Kidney epithelial cell (primary cell): ENCODE measurements around the gene PRKAR1B. TPM values are rescaled to one million over a fixed set of nuclear protein-coding genes. Genes with fewer than 3 reads are reported as not detected.
"Not testable (repeated sequence)": the region's sequence is repeated elsewhere in the genome, so short reads cannot be mapped to it uniquely, and the experiment has no call there.

Experiments used
- DNase-seq: peaks from one replicate; pipeline ENCODE4 v3.0.0-alpha.2; 2010; ENCODE audit warnings: low read depth
- H3K27me3 ChIP-seq: 2 replicates; pipeline ENCODE4 v1.6.0; 2011; ENCODE audit warnings: low read length; ENCODE audit not compliant: control insufficient read depth, insufficient read depth
- H3K36me3 ChIP-seq: 2 replicates; pipeline ENCODE4 v1.5.1; 2011; ENCODE audit warnings: low read length; ENCODE audit not compliant: control insufficient read depth, insufficient read depth
- H3K4me3 ChIP-seq: 2 replicates; pipeline ENCODE4 v1.5.1; 2011; ENCODE audit warnings: low read depth, mild to moderate bottlenecking, control low read depth, low read length
- CTCF ChIP-seq: IDR thresholded peaks from 2 replicates; pipeline ENCODE4 v1.5.1; 2011; ENCODE audit warnings: mild to moderate bottlenecking, moderate library complexity, low read length, control low read depth, inconsistent platforms; ENCODE audit not compliant: insufficient read depth, poor library complexity, severe bottlenecking
- total RNA-seq: library from RNA; depleted of rRNA; stranded (reverse); fragments of >200 nt; gene quantifications from 2 replicates; pipeline ENCODE4 v1.2.3, GENCODE V29; 2015

PRKAR1B gene
- total RNA-seq, 1 donor from 2014 or later, result 23.8 TPM

- no peaks in the 10 kb centered on the region for H3K27me3 ChIP-seq
- no peak overlapping the region for H3K4me3 ChIP-seq
- TF ChIP-seq CTCF, result no peak
- no peaks in the 10 kb centered on the region for H3K36me3 ChIP-seq
- DNase-seq, result no peak
These were observed 113.5 kb downstream of the PRKAR1B start for GRCh38 chr7:613442-614140.

GRCh38 chr7:611837-612236 lies 115.2 kb downstream of the PRKAR1B start:
- not testable (repeated sequence) for H3K27me3 ChIP-seq, H3K4me3 ChIP-seq, H3K36me3 ChIP-seq, DNase-seq

GRCh38 chr7:611281-611810 lies 115.7 kb downstream of the PRKAR1B start:
- Histone ChIP-seq H3K27me3 (no peaks in the 10 kb centered on the region), H3K36me3 (no peaks in the 10 kb centered on the region), H3K4me3 (no peak overlapping the region)
- no peak for TF ChIP-seq CTCF
- no peak for DNase-seq

GRCh38 chr7:610531-611280 lies 116.4 kb downstream of the PRKAR1B start:
- H3K4me3 ChIP-seq, result no peak overlapping the region
- no peak for TF ChIP-seq CTCF
- no peaks in the 10 kb centered on the region for H3K36me3 ChIP-seq
- no peak for DNase-seq
- no peaks in the 10 kb centered on the region for H3K27me3 ChIP-seq

GRCh38 chr7:610141-610530 lies 116.9 kb downstream of the PRKAR1B start:
- Histone ChIP-seq H3K36me3 (no peaks in the 10 kb centered on the region), H3K4me3 (no peak overlapping the region), H3K27me3 (no peaks in the 10 kb centered on the region)
- no peak for DNase-seq
- TF ChIP-seq CTCF, result no peak

- H3K36me3 ChIP-seq, result no peaks in the 10 kb centered on the region
- H3K27me3 ChIP-seq, result no peaks in the 10 kb centered on the region
- no peak for TF ChIP-seq CTCF
- DNase-seq, result no peak
- H3K4me3 ChIP-seq, result no peak overlapping the region
These were observed 117.7 kb downstream of the PRKAR1B start for GRCh38 chr7:609365-609764.
